Fibroblast of lung (primary cell): ENCODE data around the gene HDLBP. TPM values are rescaled to one million over a fixed set of nuclear protein-coding genes. Genes with fewer than 3 reads are reported as not detected.

Source experiments
- DNase-seq, 2 donors: peaks; one replicate each; pipeline versions ENCODE4 v3.0.0 to v3.0.0-alpha.2; 2010; ENCODE audit warnings: low read depth in 2 of 2
- H2AFZ ChIP-seq: 2 replicates; pipeline ENCODE4 v1.5.1; 2012; ENCODE audit warnings: low read length, control low read depth, inconsistent platforms
- H3K27ac ChIP-seq: 2 replicates; pipeline ENCODE4 v1.5.1; 2011; ENCODE audit warnings: low read length, control low read depth; ENCODE audit not compliant: insufficient read depth
- H3K27me3 ChIP-seq: 2 replicates; pipeline ENCODE4 v1.5.1; 2011; ENCODE audit warnings: mild to moderate bottlenecking, low read length; ENCODE audit not compliant: control insufficient read depth, insufficient read depth
- H3K36me3 ChIP-seq: 2 replicates; pipeline ENCODE4 v1.5.1; 2011; ENCODE audit warnings: low read length; ENCODE audit not compliant: control insufficient read depth, insufficient read depth
- H3K4me1 ChIP-seq: 2 replicates; pipeline ENCODE4 v1.5.1; 2011; ENCODE audit warnings: low read length; ENCODE audit not compliant: control insufficient read depth, insufficient read depth; ENCODE audit errors: extremely low read depth
- H3K4me2 ChIP-seq: 2 replicates; pipeline ENCODE4 v1.5.1; 2011; ENCODE audit warnings: low read length, control low read depth; ENCODE audit not compliant: insufficient read depth; ENCODE audit errors: extremely low read depth
- H3K4me3 ChIP-seq, 4 experiments: fragments of 200-600 bp in 1 of 4; sonication (generic) in 1 of 4; replicated peaks in 1 of 4; 2 replicates each; pipeline ENCODE4 v1.5.1; 2011 to 2016; ENCODE audit warnings: low read length in 4 of 4, low read depth in 3 of 4, mild to moderate bottlenecking in 3 of 4, control low read depth in 2 of 4, inconsistent platforms in 1 of 4, mixed read lengths in 1 of 4; ENCODE audit not compliant: insufficient read depth in 1 of 4; ENCODE audit errors: control extremely low read depth in 1 of 4
- H3K79me2 ChIP-seq: 2 replicates; pipeline ENCODE4 v1.5.1; 2012; ENCODE audit warnings: mild to moderate bottlenecking, low read length, inconsistent platforms; ENCODE audit not compliant: control insufficient read depth, insufficient read depth
- H3K9ac ChIP-seq: 2 replicates; pipeline ENCODE4 v1.5.1; 2011; ENCODE audit warnings: mild to moderate bottlenecking, low read length, control low read depth; ENCODE audit not compliant: insufficient read depth
- H3K9me3 ChIP-seq: 2 replicates; pipeline ENCODE4 v1.5.1; 2012; ENCODE audit warnings: low read depth, low read length; ENCODE audit not compliant: control insufficient read depth, insufficient read depth
- H4K20me1 ChIP-seq: 2 replicates; pipeline ENCODE4 v1.5.1; 2011; ENCODE audit warnings: low read length; ENCODE audit not compliant: control insufficient read depth, insufficient read depth; ENCODE audit errors: extremely low read depth
- CTCF ChIP-seq, 2 donors: IDR thresholded peaks in 1 of 2; conservative IDR thresholded peaks in 1 of 2; 1 replicate in 1 of 2; 2 replicates in 1 of 2; pipeline ENCODE4 v1.5.1; 2011 to 2012; ENCODE audit warnings: low read length in 2 of 2, control low read depth in 1 of 2, inconsistent platforms in 1 of 2, low read depth in 1 of 2, mild to moderate bottlenecking in 1 of 2
- EZH2 ChIP-seq: IDR thresholded peaks from 2 replicates; pipeline ENCODE4 v1.5.1; 2012; ENCODE audit warnings: low read length, control low read depth, mild to moderate bottlenecking; ENCODE audit errors: missing control alignments
- polyA plus RNA-seq, 2 donors: library from polyadenylated mRNA; depleted of rRNA in 1 of 2; stranded (reverse) in 1 of 2; unstranded in 1 of 2; fragments of >200 nt; gene quantifications; 2 replicates each; pipeline ENCODE4 v1.2.1, GENCODE V29; 2011 to 2012; ENCODE audit warnings: missing spikeins in 1 of 2
- total RNA-seq: library from RNA; depleted of rRNA; stranded (reverse); fragments of >200 nt; gene quantifications from 2 replicates; pipeline ENCODE4 v1.2.1, GENCODE V29; 2014

The HDLBP gene
- total and polyA plus RNA-seq, 2 donors (not counting 1 experiment from before 2014, with no cell fraction given): 626 to 1,354 TPM

GRCh38 chr2:241314226-241315092 is 1.0 kb downstream of the HDLBP start:
- H3K79me2 ChIP-seq: peaks cover 91% of the 10 kb centered on the region
- H3K4me2 ChIP-seq: peak overlapping the region; percentile 88
- H3K27me3 ChIP-seq: no peaks in the 10 kb centered on the region
- H4K20me1 ChIP-seq: no peaks in the 10 kb centered on the region
- peak overlapping the region; percentile 98 for H3K9ac ChIP-seq
- peak overlapping the region; percentile 99 for H3K27ac ChIP-seq
- H2AFZ ChIP-seq: no peak overlapping the region
- H3K36me3 ChIP-seq: no peaks in the 10 kb centered on the region
- TF ChIP-seq EZH2: no peak
- TF ChIP-seq CTCF (conservative IDR thresholded peaks at IDR 0.05 in 1 of 2, IDR thresholded peaks at IDR 0.05 in 1 of 2; ENCODE audit: low read depth in 1 of 2, low read length in 2 of 2): no peak
- H3K9me3 ChIP-seq: no peaks in the 10 kb centered on the region
- peak; percentile 54 to 69 for DNase-seq
- H3K4me3 ChIP-seq: peak overlapping the region; percentile 23 to 98 (median 94)
- peaks cover 3% of the 10 kb centered on the region for H3K4me1 ChIP-seq

GRCh38 chr2:241313543-241314095 is 1.9 kb downstream of the HDLBP start:
- H3K9ac ChIP-seq: no peak overlapping the region
- peaks cover 91% of the 10 kb centered on the region for H3K79me2 ChIP-seq
- H3K4me1 ChIP-seq: peaks cover 3% of the 10 kb centered on the region
- no peak for DNase-seq
- peak overlapping the region; percentile 88 for H3K4me2 ChIP-seq
- H2AFZ ChIP-seq: no peak overlapping the region
- peak overlapping the region in 3 of 4 experiments; percentile 23 to 98 (median 92) for H3K4me3 ChIP-seq
- H3K27me3 ChIP-seq: no peaks in the 10 kb centered on the region
- TF ChIP-seq CTCF (conservative IDR thresholded peaks at IDR 0.05 in 1 of 2, IDR thresholded peaks at IDR 0.05 in 1 of 2; ENCODE audit: low read depth in 1 of 2, low read length in 2 of 2) (no peak), EZH2 (no peak)
- H3K27ac ChIP-seq: no peak overlapping the region
- H3K9me3 ChIP-seq: no peaks in the 10 kb centered on the region
- H3K36me3 ChIP-seq: no peaks in the 10 kb centered on the region
- H4K20me1 ChIP-seq: no peaks in the 10 kb centered on the region

GRCh38 chr2:241312082-241312481 is 3.4 kb downstream of the HDLBP start:
- Histone ChIP-seq H3K27me3 (no peaks in the 10 kb centered on the region), H3K79me2 (peaks cover 90% of the 10 kb centered on the region), H3K4me3 (no peak overlapping the region), H2AFZ (no peak overlapping the region), H3K4me2 (no peak overlapping the region), H3K27ac (no peak overlapping the region), H3K4me1 (peaks cover 3% of the 10 kb centered on the region), H3K9me3 (no peaks in the 10 kb centered on the region), H3K9ac (no peak overlapping the region), H3K36me3 (no peaks in the 10 kb centered on the region), H4K20me1 (no peaks in the 10 kb centered on the region)
- peak in 1 of 2 donors; percentile 61 for DNase-seq
- TF ChIP-seq EZH2: no peak
- no peak for TF ChIP-seq CTCF (conservative IDR thresholded peaks at IDR 0.05 in 1 of 2, IDR thresholded peaks at IDR 0.05 in 1 of 2; ENCODE audit: low read depth in 1 of 2, low read length in 2 of 2)
